Peyer's patch (tissue), 4 donors: ENCODE data around the gene ZNF558.

Experiments used
- POLR2A ChIP-seq, 2 donors: fragments of 450-650 bp; IDR thresholded peaks; one replicate each; pipeline ENCODE4 v1.5.1; 2017; ENCODE audit warnings: antibody characterized with exemption in 2 of 2, mild to moderate bottlenecking in 2 of 2, moderate library complexity in 2 of 2
- TF ChIP-seq, protein P1 (sequence below), 6 experiments: fragments of 450-650 bp in 4 of 6; fragments of 200-600 bp in 2 of 6; sonication (generic) in 1 of 6; IDR thresholded peaks; one replicate each; pipeline ENCODE4 v1.5.1; 2017 to 2019; ENCODE audit warnings: antibody characterized with exemption in 6 of 6, mild to moderate bottlenecking in 3 of 6, moderate library complexity in 1 of 6

DNA sequence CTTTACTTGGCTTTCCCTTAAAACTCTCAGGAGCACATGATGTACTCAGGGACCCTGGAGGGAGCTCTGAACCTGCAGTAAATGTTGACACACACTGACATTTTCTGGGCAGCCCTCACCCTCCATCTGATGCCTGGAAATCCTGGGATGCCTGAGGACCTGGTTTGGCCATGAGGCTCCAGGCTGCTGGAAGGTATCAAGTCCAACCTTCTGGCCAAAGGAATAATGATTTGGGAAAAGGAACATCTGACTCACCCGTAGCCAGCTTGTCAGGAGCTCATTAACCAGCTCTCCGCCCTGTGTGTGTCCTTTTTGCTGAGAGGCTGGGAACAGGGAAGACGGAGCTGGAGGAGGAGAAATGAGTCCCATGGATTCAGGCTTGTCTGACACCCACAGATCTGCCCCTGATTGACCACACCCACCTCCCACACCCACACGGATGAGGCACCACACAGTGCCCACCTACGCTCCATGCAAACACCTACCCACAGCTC is 10.3 kb downstream of the ZNF558 start:
- TF ChIP-seq, protein P1, sequence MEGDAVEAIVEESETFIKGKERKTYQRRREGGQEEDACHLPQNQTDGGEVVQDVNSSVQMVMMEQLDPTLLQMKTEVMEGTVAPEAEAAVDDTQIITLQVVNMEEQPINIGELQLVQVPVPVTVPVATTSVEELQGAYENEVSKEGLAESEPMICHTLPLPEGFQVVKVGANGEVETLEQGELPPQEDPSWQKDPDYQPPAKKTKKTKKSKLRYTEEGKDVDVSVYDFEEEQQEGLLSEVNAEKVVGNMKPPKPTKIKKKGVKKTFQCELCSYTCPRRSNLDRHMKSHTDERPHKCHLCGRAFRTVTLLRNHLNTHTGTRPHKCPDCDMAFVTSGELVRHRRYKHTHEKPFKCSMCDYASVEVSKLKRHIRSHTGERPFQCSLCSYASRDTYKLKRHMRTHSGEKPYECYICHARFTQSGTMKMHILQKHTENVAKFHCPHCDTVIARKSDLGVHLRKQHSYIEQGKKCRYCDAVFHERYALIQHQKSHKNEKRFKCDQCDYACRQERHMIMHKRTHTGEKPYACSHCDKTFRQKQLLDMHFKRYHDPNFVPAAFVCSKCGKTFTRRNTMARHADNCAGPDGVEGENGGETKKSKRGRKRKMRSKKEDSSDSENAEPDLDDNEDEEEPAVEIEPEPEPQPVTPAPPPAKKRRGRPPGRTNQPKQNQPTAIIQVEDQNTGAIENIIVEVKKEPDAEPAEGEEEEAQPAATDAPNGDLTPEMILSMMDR (IDR thresholded peaks at IDR 0.05): no peak
- no peak for TF ChIP-seq POLR2A (IDR thresholded peaks at IDR 0.05)
